HPDE6-E6E7 (cell line): ENCODE results near the gene CSRP1.

Source experiments
- DNase-seq: peaks from one replicate; pipeline ENCODE4 v3.0.0; 2011; ENCODE audit warnings: missing footprints; ENCODE audit errors: extremely low spot score

Gene CSRP1

GRCh38 chr1:201513498-201514243 is 6.7 kb upstream of the CSRP1 start:
- DNase-seq = no peak

GRCh38 chr1:201511941-201512539 is 5.1 kb upstream of the CSRP1 start:
- no peak for DNase-seq

DNA sequence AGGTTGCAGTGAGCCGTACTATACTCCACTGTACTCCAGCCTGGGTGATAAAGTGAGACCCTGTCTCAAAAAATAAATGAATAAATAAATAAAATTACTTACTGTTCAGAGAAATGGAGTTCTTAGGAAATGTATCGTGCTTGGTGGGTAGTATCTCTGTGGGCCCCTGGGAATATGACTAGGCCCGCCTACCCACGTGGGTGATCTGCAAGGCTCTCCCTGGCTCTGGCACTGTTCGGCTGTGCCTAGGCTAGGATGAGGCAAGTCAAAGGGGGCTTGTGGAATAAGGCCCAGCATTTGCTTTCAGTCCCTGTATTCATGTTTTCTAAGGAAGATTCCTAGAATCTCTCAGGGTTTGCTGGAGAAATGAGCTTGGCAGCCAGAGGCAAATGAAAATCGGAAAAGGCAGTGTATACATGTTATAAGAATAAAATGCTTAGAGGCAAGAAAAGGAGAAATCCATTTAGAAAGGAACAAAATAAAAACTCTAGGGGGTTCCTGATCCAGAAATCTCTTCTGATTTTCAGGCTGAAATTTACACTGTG is 4.5 kb upstream of the CSRP1 start:
- no peak for DNase-seq

DNA sequence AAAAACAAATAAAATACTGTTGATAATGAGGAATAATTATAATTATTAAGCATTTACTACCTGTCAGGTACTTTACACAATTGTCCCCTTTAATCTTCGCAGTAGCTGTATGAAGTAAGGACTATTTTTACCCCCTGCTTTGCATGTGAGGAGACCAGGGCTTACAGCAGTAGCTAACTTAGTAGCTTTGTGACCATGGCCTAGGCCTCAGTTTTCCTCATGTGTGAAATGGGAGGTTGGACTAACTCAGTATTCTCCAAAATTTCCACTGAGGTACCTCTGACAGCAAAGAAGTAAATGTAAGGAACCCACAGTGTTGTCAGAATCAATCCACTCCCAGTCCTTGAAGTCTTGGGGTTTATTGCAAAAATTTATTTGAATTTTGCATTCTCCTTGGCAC is 3.8 kb upstream of the CSRP1 start:
- DNase-seq = no peak

GRCh38 chr1:201509601-201510374 is 2.9 kb upstream of the CSRP1 start:
- no peak for DNase-seq

- no peak for DNase-seq
Observed at GRCh38 chr1:201508809-201509208, 1.9 kb upstream of the CSRP1 start.

GRCh38 chr1:201507360-201507675 is 395 bp upstream of the CSRP1 start:
- DNase-seq = no peak

GRCh38 chr1:201506092-201506491 is 831 bp downstream of the CSRP1 start:
- DNase-seq = no peak

- DNase-seq = no peak
Observed at GRCh38 chr1:201505503-201505890, 1.4 kb downstream of the CSRP1 start.

GRCh38 chr1:201504799-201505502 is 2.0 kb downstream of the CSRP1 start:
- DNase-seq = no peak

GRCh38 chr1:201504179-201504631 is 2.7 kb downstream of the CSRP1 start:
- DNase-seq = no peak

GRCh38 chr1:201503397-201504176 is 3.3 kb downstream of the CSRP1 start:
- DNase-seq = no peak

DNA sequence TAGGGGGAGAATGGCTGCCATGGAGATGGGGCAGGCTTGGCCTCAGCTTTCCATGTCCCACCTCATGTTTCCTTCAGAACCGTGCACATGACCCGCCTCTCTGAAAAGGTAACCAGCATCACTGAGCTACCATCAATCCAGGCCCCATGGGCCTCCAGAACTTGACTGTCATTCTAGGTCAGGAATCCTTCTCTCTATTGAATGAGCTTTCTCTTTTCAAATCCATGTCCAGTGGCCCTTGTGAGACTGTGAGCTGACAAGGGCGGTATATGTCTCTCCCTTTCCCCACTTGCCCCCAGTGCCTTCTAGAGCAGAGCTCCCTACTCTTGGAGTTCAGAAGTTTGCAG is 4.4 kb downstream of the CSRP1 start:
- DNase-seq = no peak

- DNase-seq = no peak
Observed at GRCh38 chr1:201501812-201502510, 5.0 kb downstream of the CSRP1 start.

GRCh38 chr1:201501144-201501543 is 5.8 kb downstream of the CSRP1 start:
- DNase-seq = no peak

DNA sequence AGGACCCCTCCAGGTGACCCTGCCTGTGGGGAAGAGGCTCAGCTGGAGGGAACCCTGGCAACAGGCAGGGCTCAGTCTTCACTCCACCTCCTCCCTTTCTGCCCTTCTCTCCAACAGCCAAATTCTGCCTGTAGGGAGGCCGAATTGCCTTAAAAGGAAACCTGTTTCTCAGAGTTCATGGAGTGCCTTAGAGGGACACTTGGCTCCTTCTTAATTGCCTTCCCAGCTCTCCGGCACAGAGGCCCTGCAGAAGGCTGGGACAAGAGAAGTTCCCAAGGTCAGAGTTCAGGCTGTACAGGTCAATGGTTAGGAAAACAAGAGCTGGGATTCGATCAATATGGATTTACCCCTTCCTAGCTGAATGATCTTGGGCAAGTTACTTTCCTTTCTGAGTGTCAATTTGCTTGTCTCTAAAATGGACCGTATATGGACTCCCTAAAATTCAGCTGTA is 6.2 kb downstream of the CSRP1 start:
- DNase-seq = no peak

- DNase-seq = no peak
Observed at GRCh38 chr1:201499795-201500669, 6.9 kb downstream of the CSRP1 start.

DNA sequence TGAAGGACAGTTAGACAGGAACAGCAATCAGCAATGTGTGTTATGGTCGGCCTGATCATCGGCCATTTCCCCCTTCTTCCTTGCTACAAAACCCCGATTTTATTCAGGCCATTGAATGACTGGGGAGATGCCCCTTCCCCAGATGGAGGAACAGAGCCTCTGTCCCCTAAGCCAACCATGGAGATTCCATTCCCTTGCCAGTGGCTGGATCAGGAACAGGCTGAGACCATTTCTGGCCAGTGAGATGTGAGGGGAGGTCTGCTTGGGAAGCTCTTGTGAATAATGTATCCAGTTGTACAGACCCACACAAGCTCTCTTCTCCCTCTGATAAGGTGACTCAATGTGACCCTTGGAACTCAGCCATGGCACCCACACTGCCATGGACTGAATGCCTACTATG is 7.7 kb downstream of the CSRP1 start:
- DNase-seq = no peak

- DNase-seq = no peak
Observed at GRCh38 chr1:201498621-201499020, 8.3 kb downstream of the CSRP1 start.
